GM18951 (cell line): ENCODE results near the gene PCGF3.

Experiments used
- POLR2A ChIP-seq: IDR thresholded peaks from 4 replicates; pipeline ENCODE4 v1.6.1; 2011; ENCODE audit warnings: mild to moderate bottlenecking; ENCODE audit not compliant: insufficient read length, insufficient read depth; ENCODE audit errors: extremely low read depth
- in situ Hi-C: fragments of 300-500 bp; cut with MboI; formaldehyde crosslinking; loops from one replicate; pipeline ENCODE4 v1.12.0; 2022; ENCODE audit warnings: low sequenced_read_pairs, mixed read lengths, inconsistent platforms; ENCODE audit not compliant: unreplicated experiment

The PCGF3 gene

GRCh38 chr4:761086-761485 lies 55.5 kb downstream of the PCGF3 start:
- in situ Hi-C loops: no loop called here

DNA sequence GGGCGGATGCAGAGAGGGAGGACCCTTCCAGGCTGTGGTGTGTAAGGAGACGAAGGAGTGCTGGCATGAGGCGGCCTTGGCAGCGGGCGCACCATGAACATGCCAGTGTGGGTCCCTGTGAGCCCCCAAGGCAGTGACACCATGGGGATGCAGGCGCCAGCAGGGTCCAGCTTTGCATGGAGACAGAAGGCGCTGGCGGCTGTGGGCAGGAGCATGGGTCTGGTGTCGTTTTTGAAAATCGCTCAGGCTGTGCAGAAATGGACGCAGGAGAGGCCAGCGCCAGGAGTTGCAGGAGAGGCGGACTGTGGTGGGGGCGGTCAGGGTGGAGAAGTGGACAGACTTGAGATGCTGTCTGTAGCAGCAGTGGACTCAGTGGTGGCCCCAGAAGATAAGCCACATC lies 56.1 kb downstream of the PCGF3 start:
- in situ Hi-C loops: no loop called here
- no peak for TF ChIP-seq POLR2A

More at GRCh38 chr4:761086-761485, 55.5 kb downstream of the PCGF3 start:
- no peak for TF ChIP-seq POLR2A

DNA sequence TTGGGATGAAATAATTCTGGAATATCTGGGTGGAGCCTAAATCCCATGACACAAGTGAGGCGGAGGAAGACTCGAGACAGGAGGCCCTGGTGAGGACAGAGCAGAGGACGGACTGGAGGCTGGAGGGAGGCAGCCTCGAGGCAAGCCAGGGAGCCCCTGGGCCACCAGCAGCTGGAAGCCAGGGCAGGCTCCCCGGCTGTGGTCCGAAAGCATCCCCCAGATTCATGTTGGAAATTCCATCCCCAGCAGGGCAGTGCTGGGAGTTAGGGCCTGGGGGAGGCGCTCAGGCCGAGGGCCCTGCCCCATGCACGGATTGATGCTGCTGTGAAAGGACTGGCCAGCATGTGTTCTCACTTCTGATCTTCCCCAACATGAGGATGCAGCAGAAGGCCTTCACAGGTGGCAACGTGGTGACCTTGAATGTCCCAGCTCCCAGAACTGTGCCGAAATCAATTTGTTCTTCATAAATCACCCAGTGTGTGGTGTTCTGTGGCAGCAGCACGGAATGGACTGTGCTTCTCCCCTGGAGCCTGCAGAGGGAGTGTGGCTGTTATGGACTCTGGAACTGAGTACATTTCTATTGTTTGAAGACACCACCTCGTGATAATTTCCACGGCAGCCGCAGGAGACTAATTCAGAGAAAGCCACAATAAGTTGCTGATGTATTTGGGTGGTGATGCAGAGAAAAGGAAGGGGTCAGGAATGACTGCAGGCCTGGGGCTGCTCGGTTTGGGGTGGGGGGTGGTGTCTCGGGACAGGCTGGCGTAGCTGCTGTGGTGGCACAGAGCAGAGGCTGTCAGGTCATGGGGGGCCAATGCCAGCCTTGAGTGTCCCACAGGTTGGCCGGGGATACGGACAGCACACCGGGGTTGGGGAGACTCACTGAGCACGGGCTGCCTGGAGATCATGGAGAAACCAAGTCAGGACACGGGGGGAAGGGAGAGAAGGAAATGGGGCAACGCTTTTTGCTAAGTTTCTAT lies 56.9 kb downstream of the PCGF3 start:
- TF ChIP-seq POLR2A: peak; percentile 12
- in situ Hi-C loops: no loop called here

- in situ Hi-C loops: no loop called here
- TF ChIP-seq POLR2A: peak; percentile 0
Observed at GRCh38 chr4:763191-763810, 57.7 kb downstream of the PCGF3 start.

GRCh38 chr4:763922-764321 lies 58.3 kb downstream of the PCGF3 start:
- in situ Hi-C loops: no loop called here
- TF ChIP-seq POLR2A: no peak

DNA sequence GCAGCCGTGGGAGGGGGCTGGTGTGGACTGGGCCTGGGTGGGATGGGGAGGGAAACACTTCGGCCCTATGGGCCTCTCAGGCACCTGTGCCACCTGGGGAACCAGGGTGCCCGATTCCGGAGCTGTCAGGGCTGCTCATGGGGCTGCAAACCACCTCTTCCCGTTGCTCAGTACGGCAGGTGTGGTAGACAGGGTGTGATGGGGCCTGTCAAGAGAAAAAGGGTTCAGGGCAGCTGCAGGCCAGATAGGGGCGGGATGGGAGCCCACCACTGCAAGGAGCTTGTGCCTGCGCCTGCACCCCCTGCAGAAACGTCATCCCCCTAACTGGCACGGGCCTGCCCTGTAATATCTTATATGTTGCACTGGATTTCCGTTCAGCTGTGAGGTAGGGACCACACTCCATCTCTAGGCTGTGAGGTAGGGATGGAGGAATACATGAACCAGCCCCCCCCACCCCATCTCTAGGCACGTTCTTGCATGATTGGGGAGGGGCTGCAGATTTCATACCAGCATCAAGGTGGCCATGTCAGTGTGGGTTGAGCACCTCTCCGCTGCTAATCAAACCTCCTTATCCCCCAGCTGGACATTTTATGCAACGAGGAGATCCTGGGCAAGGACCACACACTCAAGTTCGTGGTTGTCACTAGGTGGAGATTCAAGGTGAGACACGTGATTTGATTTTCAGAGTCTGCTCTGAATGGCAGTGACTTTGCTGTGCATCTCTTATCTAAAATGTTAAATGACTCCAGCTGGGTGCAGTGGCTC lies 59.0 kb downstream of the PCGF3 start:
- in situ Hi-C loops: no loop called here
- no peak for TF ChIP-seq POLR2A

DNA sequence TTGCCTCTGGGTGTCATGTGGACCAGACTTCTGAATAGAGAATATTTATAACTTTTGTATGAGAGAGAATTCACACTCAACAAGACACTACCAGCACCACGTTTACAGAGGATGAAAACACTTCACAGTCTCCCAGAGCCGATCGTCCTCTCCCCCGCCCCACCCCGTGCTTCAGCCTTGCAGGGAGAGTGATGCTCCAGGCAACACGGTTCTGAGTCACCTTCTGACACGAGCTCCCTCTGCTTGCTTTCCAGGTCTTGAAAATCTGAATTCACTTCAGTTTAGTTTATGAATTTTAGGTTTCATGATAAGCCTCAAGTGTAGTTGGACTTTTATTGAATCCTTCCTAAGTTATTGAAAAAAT lies 60.5 kb downstream of the PCGF3 start:
- in situ Hi-C loops: no loop called here
- TF ChIP-seq POLR2A: no peak

DNA sequence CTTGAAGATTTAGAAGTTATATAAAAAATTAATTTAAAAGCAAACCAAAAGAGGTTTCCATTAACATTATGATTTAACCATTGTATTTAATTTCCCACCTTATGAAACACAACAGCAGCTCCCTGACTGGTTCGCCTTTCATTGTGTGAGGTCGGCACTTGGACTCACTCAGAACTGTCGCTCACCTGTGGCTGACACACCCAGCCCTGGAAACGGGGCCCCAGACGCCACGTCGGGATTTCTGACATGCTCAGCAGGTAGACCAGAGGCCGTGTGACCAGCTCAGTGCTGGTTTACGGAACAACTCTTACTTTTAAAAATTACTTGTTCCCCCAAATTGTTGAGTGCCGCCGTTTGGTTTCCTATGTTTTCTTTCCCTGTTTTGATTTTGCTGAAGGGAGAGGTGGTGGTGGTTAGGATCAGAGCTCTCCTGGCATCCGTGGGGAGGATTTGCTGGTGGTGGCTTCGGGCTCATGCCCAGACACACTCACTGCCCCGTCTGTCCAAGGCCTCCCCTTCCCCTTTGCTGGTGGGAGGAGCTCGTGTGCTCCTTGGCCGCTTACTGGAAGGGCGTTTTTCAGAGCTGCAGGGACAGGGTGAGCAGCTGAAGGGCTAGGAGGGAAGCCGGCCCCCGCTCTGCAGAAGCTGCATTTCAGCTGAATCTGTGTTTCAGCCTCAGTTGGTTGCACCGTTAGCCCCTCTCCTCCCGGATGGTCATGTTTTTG lies 61.1 kb downstream of the PCGF3 start:
- in situ Hi-C loops: no loop called here
- TF ChIP-seq POLR2A: no peak

DNA sequence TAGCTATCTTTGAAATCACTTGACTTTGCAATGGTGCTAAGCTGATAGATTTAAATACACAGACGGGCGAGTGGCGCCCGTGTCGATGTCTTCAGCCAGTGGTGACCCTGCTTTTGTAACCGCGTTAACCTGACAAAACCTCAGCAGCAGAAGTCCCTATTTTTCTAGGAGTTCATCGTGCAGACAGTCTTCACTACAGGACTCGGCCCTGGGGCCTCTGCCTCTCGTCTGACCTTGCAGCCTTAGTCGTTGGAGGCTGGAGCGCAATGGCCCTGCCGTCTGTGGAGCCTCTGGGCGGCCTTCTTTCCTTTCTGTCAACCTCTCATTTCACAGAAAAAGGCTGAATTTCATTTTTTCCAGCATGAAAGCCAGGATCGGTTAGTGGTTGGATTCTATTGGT lies 62.4 kb downstream of the PCGF3 start:
- in situ Hi-C loops: no loop called here
- no peak for TF ChIP-seq POLR2A

GRCh38 chr4:768995-769394 lies 63.4 kb downstream of the PCGF3 start:
- TF ChIP-seq POLR2A: no peak
- in situ Hi-C loops: no loop called here

DNA sequence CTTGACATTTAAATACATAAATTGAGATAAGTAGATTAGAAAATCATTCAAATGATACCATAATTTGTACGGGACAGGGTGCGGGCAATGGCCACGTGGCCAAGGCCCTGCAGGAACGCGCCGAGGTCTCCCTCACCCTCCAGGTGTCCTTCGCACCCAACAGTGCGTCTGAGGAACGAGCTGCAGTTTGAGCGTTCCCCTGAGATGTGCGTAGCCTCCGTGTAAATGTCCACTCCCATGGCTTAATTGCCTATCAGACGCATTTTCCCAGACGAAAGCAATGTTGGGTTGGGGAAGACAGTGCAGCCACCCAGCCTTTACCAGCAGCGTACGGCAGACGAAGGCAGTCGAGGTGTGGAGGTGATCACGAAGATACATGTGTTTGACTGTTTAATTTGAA lies 63.9 kb downstream of the PCGF3 start:
- no peak for TF ChIP-seq POLR2A
- in situ Hi-C loops: no loop called here

DNA sequence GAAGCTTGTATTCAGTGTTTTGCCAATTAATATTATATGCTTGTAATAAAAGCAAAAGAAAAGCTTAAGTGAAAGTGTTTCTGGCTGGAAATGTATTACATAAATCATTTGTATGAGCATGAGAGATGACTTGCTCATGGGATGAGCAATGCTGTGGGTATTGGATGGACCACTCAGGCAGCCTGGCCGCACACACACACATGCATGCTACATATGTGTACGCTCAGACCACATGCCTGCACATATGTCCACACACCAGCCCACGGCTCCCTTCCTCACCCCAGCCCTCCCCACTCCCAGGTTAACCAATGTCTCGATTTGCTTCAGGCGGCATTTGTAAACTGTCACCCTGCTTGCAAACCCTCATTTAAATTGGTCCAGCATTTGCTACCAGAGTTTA lies 64.4 kb downstream of the PCGF3 start:
- in situ Hi-C loops: no loop called here
- TF ChIP-seq POLR2A: no peak

DNA sequence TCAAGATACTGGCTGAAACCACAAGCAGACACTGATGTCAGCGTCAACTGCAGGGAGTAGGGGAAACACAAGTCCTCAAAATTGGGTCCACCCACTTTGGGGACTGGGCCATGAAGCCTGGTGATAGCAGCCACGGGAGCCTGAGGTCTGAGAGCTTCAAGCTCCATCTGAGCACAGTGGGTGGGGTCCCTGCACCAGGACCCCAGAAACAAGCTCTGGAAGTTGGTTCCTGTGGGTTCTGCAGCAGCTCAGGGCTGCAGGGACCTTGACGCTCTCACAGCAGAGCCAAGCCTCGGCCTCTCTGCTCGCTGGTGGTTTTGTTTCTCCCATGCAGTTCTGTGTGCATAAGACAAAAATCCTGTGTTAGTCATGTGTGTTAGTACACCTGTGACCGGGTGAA lies 65.8 kb downstream of the PCGF3 start:
- no peak for TF ChIP-seq POLR2A
- in situ Hi-C loops: no loop called here
